HG03095 (cell line): ENCODE results near the gene EXD1.

Source experiments
- ATAC-seq: cut with Tn5 transposase; IDR thresholded peaks from one replicate; pipeline ENCODE4 v1.9.1; 2021; ENCODE audit warnings: moderate library complexity; ENCODE audit not compliant: unreplicated experiment

Gene EXD1

DNA sequence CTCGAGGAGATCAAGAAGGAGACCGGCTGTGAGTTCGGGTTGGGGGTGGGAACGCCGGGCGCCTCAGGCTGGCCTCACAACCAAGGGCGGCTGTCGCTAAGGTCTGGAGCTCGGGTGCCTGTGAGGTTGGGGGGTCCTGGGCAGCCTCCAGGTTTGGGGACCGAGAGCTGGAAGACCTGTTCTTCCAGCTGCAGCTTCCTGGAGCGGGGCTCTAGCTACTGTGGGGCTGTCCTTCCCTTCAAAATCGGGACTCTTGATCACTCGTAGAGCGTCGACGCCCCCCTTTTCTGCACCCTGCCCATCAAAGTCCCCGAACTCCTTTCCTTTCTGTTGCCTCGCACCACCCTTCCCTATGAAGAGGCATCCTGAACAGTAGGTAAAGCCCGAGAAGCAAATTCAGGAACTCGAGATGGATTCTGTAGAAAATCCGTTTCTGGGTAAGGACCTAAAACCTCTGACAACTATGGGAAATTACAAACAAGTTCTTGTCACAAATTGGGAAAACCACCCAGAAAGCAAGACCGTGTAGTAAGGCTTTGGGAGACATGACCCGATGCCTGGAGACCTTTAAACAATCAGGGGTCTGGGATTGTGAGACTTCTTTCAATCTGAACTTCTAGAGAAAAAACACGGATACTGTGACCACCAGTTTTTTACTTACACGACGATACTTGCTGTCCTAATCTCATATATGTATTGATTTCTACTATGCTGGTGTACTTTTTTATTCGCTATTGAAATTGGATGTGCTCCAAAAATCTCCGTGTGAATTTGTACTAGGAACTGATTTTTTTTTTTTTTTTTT, 1.1 kb upstream of the EXD1 start:
- peak; percentile 36 for ATAC-seq

DNA sequence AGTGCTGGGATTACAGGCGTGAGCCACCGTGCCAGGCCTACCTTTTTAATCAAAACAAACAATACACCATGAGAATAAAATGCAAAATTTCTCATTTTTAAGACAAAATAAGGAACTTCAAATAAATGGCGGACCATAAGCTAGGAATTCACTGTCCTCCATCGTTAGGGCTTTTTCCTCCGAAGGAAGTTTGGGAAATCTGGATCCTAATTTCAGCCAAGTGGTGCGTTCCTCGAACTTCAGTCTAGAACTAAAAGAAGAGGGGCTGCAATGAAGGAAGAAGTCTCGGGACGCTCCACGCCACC, 260 bp downstream of the EXD1 start:
- no peak for ATAC-seq

DNA sequence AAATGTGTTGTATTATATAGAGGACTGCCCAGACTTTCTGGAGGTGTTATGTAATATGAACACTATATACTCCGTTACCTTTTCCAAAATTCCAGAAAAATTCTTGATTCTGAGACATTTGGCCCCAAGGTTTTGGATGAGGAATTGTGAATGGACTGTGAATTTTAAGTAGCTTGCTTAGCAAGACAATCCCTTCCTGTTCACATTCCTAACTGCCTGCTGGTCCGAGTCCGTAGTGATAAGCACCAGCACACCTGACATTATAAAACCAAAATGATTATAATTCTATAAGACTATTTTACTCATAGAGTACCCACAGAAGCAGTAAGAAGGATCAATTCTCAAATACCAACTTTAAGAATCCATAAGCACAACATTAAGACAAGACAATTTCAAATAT, 11.2 kb downstream of the EXD1 start:
- ATAC-seq, result no peak

DNA sequence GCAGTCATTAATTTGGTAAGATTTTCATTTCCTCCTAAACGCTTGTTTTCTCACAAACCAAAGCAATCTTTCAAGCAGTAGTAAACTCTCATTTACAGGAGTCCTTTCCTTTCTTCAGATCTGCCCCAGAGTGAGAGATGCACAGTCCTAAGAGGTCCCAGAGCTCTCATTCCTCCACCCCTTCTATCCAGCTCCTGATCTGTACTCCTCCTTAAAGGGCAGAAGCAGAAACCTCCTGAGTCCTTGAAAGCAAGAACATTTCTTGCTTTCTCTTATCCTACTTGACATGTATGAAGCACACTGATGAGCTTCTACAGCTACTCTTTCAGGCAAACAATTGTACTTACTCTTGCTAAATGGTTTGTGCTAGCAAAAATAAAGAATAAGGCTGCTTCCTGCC, 11.7 kb downstream of the EXD1 start:
- ATAC-seq, result no peak

DNA sequence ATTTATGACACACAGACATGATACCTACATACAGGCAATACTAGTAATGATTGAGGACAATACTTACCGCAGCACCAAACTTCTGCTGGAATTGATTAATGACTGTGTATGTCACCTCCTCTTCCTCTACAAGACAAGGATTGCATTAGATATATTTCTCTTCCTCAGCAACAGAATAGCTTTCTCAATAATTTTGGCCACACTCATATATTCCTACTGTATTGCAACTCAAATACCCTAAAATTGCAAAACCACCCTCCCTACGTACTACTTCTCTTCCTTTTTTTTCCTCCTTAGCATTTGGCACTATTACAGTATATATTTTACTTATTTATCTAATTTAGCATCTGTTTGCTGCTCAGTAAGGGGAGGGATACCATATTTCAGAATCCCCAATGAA, 14.8 kb downstream of the EXD1 start:
- no peak for ATAC-seq

DNA sequence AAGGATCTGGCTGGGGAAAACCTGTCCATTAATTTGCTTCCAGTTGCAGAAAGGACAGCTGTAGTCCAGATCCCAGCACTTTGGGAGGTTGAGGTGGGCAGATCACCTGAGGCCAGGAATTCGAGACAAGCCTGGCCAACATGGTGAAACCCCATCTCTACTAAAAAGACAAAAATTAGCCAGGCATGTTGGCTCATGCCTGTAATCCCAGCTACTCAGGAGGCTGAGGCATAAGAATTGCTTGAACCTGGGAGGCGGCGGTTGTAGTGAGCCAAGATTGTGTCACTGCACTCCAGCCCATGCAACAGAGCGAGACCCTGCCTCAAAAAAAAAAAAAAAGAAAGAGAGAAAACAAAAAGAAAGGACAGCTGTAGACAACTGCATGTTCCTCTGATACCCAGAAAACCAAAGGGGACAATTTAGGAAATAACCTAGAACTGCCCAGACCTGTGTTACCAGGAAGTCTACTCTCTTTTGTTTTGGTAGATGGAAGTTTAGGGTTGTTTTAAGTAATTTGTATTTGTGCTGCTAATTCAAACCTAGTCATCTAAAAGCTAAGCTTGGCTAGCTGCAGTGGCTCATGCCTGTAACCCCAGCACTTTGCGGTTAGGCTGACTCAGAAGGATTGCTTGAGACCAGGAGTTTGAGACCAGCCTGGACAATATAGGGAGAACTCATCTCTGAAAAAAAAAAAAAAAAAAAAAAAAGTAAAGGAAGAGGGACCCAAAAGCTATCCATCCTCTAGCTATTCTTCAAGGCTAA, 22.7 kb downstream of the EXD1 start:
- ATAC-seq, result no peak

DNA sequence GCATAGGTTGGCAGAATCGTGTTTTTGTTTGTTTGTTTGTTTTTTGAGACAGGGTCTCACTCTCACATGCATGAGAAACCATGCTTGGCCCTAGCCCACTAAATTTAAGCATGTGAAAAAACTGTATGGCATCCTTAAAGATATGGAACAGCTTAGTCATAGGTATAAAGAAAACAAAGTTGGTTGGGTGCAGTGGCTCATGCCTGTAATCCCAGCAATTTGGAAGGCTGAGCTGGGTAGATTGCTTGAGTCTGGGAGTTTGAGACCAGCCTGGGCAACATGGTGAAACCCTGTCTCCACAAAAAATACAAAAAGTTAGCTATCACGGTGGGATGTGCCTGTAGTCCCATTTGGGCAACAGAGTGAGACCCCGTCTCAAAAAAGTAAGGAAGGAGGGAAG, 25.2 kb downstream of the EXD1 start:
- no peak for ATAC-seq

DNA sequence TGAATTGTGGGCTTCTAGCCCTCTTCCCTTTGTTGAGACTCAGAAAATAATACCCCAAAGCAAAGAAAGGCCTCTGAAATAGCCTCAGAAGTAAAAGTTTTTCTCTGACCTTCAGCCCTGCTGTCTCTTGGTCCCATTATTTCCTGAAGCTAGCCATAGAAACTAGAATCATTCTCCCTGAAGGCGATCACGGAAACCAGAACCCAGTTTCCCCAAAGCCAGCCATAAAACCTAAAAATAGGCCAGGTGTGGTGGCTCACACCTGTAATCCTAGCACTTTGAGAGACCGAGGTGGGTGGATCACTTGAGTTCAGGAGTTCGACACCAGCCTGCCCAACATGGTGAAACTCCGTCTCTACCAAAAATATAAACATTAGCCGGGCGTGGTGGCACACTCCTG, 27.2 kb downstream of the EXD1 start:
- no peak for ATAC-seq

DNA sequence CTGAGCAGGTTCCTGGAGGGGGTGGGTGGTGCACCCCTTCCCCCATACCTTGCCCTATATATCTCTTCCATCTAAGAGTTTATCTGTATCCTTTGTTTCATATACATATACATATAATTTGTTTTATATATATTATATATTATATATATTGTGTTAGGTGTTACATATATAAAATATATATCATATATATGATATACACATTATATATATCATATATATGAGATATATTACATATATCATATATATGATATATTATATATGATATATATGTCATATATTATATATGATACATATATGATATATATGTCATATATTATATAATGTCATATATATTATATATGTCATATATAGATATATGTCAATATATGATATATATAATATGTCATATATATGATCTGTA, 31.1 kb downstream of the EXD1 start:
- ATAC-seq, result no peak

DNA sequence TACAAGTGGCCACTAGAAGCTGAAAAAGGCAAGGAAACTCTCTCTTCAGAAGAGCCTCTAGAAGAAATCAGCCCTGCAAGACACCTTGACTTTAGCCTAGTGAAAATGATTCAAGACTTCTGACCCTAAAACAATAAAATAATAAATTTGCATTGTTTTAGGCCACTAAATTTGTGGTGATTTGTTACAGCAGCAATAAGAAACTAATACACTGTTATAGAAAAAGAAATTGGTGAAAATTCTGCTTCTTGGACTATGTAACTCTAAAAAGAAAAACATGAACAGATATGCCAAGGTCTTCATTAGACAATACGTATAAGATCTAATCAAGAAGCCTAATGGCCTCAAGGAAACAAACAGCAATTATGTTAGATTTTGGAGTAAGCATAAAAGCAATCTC, 36.1 kb downstream of the EXD1 start:
- no peak for ATAC-seq

DNA sequence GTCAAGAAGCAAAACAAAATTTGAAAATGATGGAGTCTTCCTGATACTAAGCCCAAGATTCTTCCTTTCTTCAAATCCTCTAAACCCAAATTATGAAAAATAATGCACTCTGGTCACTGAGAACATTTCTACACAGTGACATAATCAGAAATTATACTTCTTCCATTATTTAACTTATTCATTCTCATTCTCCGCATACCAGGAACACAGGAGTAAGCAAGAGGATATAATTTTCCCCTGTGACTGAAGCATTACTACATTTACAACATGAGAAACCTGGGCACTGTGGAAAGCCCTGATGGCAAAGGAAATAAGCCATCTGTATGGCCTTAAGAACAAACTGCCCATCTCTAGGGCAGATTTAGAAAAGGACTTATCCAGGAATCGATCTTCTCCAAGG, 47.0 kb downstream of the EXD1 start:
- ATAC-seq, result no peak

DNA sequence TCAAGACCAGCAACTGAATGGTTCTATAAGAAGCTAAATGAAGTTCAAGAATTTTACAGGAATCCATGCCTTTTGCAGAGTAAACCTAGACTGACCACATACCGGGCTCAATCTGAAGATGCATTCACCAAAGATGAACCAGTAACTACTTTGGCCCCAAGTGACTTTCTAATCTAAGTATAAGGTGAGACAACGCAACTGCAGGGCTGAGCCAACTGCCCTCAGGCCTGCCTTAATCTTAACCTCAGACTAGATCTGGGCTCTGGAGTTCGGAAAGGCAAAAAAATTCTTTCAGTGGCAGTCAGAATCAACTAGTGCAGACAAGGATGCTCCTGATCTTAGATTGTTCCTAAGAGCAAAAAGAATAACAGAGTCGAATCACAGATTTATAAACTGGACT, 48.3 kb downstream of the EXD1 start:
- no peak for ATAC-seq

DNA sequence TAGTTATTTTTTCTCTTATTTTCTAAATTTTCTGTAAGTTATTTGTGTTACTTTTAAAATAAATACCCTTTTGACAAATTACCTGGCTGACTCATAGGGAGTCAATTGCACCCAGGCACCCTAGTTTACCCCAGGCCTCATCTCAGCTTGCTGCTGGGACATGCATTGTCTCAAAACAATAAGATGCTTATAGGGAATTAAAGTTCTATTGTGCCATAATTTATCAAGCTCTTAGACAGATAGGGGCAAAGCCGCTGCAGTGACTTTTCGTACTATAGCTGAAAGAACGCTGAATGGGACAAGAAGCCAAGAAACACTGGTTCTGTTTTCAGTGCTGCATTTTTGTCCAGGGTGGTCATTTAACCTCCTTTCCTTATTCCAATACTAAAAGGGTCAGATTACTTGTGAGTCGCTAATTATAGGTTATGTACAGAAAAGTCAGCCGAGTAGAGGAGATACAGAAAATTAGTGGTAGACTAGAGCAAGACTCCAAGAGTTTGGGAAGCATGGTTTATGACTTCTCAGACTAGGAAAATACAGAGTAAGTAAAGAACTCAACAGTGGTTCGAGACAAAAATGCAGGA, 50.3 kb downstream of the EXD1 start:
- no peak for ATAC-seq

DNA sequence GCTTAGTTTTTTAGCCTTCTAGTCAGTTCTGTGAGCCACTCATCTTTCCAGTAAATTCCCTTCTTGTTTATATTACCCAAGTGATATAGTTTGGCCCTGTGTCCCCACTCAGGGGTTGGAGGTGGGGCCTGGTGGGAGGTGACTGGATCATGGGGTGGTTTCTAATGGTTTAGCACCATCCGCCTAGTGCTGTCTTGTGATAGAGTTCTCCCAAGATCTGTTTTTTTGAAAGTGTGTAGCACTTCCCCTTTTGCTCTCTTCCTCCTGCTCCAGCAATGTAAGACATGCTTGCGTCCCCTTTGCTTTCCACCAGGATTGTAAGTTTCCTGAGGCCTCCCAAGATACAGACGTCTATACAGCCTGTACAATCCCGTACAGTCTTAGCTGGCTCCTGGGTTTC, 60.8 kb downstream of the EXD1 start:
- ATAC-seq, result no peak

DNA sequence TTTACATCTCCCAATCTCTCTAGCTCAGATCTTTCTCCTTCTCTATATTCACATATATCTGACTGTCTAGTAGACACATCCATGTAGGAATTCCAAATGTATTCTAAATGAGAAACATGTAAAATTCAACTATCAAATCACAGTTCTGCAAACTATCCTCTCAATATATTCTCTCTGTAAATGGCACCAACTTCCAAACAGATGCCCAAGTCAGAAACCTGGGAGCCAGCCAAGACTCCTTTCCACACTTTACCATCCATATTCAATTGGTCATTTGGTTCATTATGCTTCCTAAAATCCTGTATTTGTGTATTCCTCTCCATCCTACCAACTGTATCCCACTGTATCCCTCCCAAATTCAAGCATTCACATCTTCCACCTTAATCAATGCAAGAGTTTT, 61.5 kb downstream of the EXD1 start:
- no peak for ATAC-seq

DNA sequence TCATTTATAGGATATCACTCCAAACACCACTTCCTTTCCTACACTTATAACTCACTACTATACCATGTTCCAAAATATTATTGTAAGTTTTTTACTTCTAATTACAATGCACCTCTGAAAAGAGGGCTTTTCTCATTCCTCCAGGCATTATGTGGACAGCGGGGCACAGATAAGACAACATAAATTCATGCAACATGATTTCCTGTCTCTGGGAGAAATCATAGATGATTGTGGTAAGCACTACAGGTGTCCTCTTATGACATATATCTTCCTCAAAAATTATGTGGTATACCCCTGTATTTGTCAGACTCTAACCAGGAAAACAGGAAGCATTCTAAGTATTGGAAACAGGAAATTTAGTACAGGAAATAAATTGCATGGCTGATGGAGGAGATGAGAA, 68.8 kb downstream of the EXD1 start:
- no peak for ATAC-seq

DNA sequence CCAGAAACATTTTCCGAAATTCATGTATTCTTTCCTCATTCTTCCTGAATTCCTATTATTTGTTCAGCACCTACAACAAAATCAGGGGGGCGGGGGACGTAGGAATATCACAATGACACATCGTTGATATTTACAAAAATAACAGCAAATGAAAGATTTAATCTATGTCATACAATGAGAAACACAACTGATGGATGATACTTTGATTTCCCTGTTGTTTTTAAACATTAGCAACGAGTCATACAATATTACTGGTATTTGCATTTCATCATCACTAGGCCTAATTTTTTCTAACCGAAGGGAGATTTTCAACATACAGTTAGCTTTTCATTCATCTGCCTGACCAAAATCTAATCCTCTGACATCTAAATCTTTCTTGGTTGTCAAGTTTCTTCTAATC, 69.2 kb downstream of the EXD1 start:
- ATAC-seq, result no peak

DNA sequence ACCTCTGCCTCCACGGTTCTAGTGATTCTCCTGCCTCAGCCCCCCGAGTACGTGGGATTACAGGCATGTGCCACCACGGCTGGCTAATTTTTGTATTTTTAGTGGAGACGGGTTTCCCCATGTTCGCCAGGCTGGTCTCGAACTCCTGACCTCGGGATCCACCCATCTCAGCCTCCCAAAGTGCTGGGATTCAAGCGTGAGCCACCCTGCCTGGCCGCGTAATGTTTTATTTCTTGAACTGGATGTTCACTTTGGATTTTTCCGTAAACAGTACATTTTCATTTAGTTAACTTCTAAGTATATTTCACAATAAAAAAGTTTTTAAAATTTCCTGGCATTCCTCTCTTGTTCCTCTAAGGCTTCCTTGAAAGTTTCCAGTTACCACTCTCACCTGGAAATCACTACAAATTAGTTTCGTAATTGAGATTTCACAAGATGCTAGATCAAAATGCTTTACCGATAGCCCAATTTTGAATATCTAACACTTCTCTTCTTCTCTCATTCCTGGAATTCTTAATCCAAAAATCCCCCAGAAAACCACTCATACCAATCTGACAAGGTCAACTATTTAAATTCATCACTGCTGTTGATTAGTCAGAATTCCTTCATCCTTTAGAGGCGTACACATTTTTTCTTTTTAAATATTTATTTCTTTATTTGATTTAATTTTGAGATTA, 69.8 kb downstream of the EXD1 start:
- no peak for ATAC-seq

DNA sequence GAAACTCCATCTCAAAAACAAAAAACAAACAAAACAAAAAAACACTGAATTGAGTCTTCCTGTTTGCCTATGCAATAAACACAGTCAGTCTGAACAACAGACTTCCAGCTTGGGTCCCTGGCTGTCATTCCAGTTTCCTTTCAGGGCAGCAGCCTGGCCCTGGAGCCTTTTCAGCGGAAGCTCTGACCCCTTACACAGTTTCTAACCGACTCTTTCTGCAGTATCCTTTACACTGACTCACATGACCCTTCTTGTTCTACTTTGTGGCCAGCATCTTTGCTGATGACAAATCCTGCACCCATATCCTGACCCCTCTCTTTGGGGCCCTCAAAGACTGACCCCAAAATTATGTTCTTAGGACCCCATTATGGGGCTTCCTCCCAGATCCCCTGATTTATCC, 76.1 kb downstream of the EXD1 start:
- ATAC-seq, result no peak

DNA sequence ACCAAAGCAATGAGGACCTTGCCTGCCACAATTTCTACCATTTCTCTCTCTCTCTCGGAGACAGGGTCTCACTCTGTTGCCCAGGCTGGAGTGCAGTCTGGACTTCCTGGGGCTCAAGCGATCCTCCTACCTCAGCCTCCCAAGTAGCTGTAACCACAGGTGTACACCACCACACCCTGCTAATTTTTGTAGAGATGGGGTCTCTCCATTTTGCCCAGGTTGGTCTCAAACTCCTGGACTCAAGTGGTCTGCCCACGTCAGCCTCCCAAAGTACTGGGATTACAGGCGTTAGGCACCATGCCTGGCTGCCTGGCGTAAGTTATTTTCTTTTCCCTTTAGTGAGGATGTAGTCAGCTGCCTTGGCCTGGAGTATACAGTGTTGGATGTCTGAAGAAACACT, 76.8 kb downstream of the EXD1 start:
- no peak for ATAC-seq

DNA sequence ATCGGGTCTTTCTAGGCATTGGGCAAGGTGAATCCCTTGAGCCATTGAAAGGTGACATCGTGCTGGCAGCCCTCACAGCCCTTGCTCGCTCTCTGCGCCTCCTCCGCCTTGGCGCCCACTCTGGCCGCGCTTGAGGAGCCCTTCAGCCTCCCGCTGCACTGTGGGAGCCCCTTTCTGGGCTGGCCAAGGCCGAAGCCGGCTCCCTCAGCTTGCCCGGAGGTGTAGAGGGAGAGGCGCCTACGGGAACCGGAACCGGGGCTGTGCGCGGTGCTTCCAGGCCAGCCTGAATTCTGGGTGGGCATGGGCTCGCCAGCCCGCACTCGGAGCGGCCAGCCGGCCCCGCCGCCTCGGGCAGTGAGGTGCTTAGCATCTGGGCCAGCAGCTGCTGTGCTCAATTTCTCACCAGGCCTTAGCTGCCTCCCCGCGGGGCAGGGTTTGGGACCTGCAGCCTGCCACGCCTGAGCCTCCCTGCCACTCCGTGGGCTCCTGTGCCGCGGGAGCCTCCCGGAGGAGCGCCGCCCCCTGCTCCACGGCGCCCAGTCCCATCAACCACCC, 79.0 kb downstream of the EXD1 start:
- no peak for ATAC-seq

DNA sequence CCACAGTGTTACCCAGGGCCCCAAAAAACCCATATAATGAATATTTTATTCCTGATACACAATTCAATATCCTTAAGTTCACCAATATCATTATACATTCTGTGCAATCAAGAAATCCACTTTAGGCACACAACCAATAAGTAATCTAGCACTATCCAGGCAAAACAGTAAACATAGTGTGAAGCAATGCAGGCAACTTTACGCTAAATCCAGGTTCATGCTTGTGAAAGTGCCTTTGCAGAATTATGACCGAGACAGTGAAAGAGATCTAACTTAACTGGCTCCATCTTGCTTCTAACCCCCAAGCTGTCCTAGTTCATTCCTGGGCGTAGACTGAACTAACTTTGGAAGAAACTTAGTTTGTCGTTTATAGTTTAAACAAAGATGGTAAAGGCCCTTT, 80.3 kb downstream of the EXD1 start:
- ATAC-seq, result no peak
